MV-4-11 (cell line): ENCODE data around the gene ZNF436.
"Not testable (repeated sequence)": the region's sequence is repeated elsewhere in the genome, so short reads cannot be mapped to it uniquely, and the experiment has no call there.

ENCODE experiments used
- DNase-seq: peaks from one replicate; lab custom pipeline; 2025; lab: John Stamatoyannopoulos, UW

ZNF436 gene

GRCh38 chr1:23366598-23366997 lies 3.0 kb downstream of the ZNF436 start:
- DNase-seq: no peak

- no peak for DNase-seq
Measured at GRCh38 chr1:23366146-23366545, 3.5 kb downstream of the ZNF436 start.

DNA sequence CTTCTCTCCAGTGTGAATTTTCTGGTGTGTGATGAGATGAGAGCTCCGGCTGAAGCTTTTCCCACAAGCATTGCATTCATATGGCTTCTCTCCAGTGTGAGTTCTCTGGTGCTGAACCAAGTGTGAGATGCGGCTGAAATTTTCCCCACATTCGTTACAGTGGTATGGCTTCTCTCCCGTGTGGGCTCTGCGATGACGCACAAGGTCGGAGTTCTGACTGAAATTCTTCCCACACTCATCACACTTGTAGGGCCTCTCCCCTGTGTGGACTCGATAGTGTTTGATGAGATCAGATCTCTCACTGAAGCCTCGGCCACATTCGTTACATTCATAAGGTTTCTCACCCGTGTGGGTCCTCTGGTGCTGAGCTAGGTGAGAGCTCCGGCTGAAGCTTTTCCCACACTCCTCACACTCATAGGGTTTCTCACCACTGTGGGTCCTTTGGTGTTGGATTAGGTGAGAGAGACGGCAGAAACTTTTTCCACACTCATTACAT lies 7.4 kb downstream of the ZNF436 start:
- no peak for DNase-seq

- no peak for DNase-seq
Measured at GRCh38 chr1:23358310-23358875, 11.2 kb downstream of the ZNF436 start.

DNA sequence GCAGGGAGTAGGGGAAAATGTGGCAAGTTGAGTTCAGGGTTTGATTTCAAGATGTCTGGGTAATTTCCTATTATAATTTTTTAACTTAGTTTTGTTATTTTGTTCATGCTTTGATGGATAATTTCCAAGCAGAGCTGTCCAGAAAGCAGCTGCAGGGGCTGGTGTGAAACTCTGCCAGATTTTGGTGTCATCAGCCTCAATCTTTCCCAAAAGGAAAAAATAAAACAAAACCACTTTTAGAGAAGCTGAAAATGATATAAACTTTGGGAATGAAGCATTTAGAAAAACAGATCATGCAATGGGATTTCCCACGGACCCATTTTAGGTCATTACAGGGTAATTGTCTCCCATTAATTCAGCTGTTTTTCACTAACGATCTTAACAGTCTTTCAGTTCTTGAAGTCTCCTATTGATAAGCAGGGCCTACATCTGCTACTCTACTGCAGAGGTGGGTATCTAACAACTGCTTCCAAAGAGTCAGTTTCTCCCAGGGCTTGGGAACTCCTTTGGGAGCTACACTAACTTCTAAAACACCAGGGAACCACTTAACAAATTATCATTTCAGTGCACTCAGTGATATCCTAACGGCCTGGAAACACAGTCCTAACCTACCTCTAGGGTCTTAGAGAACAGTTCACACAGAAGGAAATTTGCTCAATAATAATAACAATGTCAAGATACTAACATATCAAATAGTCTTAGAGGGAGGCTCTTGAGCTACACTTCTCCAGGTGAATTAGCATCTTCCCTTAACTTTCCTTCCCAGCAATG lies 12.3 kb downstream of the ZNF436 start:
- DNase-seq: no peak

DNA sequence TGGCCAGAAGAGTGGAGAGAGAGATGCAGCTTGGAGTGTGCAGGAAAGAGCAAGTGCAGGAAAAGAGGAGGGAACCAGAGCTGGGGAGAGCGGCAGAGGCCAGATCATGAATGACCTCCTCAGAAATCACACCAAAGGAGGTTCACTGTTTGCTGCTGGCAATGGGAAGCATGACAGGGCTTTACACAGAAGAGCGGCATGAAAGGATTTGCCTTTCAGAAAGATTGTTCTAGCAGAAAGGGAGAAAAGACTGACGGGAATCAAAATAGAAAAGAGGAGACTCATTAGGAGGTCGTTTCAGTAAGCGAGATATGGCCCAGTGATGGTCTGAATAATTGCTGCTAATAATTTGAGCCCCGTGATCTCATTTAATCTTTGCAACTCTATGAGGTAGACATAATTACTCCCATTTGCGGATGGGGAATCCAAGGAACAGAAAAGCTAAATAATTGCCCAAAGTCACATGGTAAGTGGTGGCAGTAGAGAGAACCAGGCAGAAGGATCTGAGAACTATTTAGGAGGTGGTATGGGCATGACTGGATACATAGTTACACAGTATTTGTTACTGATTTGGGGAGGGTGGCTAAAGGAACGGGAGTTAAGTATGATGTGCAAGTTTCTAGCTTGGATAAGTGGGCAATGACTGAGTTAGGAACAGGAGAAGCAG lies 13.0 kb downstream of the ZNF436 start:
- no peak for DNase-seq

DNA sequence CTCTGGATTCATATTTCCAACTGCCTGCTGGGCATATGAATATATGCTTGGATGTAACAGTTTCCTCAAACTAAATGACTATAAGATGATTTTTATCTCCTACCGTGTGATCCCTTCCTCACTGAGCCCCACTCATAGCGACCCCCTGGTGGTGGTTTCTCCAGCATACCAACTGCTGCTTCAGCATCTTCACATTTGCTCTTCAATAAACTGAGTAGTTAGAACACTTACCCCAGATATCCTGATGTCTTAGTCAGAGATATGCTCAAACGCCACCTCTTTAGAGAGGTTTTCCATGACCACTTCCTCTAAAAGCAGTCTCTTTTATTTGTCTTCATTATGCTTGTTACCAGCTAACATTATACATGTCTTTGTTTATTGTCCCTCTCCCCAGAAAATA lies 15.4 kb downstream of the ZNF436 start:
- peak; percentile 30 for DNase-seq

DNA sequence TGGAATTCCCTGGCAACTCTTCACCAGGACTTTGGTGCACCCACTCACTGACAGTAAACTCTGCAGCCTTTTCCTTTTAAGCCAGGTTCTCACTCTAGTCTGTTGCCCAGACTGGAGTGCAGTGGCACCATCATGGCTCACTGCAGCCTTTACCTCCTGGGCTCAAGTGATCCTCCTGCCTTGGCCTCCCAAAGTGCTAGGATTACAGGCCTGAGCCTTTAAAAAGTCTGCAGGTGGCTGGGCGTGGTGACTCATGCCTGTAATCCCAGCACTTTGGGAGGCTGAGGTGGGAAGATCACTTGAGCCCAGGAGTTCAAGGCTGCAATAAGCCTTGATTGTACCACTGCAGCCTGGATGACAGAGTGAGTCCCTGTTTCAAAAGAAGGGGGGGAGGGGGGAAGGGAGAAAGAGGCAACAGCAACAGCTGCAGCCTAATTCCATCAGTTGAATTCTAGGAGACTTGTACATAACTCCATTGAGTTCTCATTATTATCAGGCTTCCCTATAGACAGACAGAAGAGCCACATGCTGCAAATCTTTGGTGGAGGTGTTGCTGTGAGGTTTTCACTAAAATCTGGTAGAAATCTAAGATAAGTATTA lies 17.4 kb downstream of the ZNF436 start:
- no peak for DNase-seq

DNA sequence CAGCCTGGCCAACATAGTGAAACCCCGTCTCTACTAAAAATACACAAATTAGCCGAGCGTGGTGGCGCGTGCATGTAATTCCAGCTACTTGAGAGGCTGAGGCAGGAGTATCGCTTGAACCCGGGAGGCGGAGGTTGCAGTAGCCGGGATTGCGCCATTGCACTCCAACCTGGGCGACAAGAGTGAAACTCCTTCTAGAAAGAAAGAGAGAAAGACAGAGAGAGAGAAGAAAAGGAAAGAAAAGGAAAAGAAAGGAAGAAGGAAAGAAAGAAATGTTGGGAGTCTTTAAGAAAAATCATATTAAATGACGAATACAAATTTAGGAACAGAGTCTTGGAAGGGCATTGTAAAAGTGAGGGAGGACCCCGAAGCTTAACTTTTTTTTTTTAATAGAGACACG lies 23.7 kb downstream of the ZNF436 start:
- no peak for DNase-seq

- no peak for DNase-seq
Measured at GRCh38 chr1:23344987-23345472, 24.6 kb downstream of the ZNF436 start.

DNA sequence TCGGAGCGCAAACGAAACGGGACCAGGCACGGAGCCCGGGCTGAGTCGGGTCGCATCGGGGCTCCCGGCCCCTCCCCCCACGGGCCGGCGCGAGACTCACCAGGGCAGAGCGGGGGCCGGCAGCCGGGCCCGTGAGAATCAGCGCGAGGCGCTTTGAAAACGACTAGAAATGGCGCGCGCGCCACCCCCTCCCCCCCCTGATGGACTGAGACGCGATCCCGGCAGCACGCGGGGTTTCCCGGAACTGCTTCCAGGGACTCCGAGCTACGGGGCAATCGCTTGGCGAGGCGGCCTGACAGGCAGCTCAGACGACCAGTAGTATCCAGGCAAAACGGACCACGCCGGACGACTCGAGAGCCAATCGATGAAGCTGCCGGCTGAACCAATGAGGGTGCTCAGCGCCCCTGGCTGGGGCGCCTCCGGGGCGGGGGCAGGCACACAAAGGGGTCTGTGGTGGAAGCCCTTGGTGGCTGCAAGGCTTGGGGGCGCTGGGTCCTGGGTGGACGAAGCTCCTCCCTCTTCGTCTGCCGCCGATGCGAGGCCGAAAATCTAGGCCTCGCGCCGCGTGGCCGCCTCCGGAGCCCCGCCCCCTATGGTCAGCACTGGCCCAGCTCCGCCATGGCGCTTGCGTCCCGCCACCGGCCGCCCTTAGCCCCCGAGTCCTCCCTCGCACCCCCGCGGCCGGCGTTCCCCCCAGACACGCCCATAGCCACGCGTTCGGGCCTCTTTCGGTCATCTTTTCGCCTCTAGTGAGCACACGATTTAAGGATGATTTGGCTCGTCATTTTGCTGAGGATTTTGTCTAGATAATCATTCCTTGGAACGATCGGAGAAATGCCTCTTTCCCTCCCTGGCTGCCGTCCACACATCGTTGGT lies 25.3 kb downstream of the ZNF436 start, which contains the start of gene HNRNPR:
TSS of gene HNRNPR (minus strand) at position 174 of the 876 bp plus-strand sequence. CDS start 3,276 bp downstream, outside the sequence.
- DNase-seq: peak; percentile 99

GRCh38 chr1:23343221-23344110 lies 26.2 kb downstream of the ZNF436 start:
- no peak for DNase-seq

DNA sequence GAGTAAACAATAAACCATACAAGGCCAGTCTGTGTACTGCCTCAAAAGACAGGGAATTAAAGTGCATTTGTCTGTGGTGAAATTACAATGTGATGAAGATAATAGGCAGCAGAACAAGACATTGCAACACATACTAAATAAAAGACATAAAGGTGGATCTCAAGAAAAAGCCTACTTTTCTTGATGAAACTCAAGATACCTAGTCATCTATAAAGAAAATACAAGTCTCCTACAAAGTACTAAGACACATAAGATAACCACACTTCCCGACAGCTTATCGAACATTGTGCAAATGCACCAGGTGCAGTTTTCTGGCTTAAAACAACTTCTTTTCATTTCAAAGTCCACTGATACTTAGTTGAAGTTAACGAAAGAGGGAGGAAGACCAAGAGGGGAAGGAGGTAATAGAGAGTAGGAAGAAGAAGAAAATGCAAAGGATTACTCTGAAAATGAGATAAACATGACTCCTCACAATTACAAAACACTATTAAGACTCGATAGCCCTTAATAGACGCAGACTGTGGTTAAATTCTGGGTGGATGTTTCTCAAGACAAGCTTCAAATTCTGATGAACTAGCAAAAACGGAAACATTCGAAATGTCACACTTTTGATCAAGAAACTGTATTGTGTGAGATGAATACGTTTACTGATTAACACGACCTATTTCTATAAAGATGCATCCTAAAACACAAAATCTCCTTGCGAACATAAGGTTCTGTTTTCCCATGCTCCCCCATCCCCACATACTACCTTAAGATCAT lies 27.5 kb downstream of the ZNF436 start:
- no peak for DNase-seq

DNA sequence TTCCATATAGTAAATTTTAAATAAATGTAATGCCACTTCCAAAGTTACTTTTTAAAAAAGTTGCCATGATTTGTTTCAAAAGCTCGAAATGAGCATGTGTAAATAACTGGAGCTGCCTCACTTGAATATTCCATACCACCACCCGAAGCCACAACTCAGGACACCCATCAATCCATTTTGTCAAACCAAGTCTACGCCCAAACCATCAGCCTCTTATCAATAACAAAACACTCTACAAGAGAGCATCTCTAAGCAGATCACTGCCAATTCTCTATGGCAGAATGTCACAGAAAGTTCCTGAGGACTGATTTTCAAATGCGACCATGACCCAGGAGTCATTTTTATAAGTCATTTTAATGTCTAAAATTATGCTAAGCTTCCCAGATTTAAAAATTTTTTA lies 30.0 kb downstream of the ZNF436 start:
- no peak for DNase-seq

- DNase-seq: no peak
Measured at GRCh38 chr1:23337869-23338268, 31.8 kb downstream of the ZNF436 start.

GRCh38 chr1:23331713-23332112 lies 37.9 kb downstream of the ZNF436 start:
- DNase-seq: no peak

DNA sequence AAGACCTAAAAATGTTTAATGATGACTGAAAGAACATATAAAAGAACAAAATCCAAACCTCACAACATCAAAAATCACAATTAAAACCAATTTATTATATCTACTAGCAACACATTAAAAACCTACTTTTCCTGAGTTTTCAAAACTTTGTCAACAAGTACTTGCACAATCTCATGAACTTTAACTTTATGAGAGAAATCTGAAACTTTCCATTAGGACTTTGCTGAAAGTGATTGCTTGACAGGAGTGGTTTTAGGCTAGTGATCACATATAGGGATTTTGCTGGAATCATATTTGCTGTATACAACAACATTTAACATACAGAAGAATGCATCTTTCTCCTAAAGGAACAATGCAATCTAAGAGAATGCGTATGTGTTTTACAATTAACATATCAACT lies 38.8 kb downstream of the ZNF436 start:
- DNase-seq: no peak

- no peak for DNase-seq
Measured at GRCh38 chr1:23325393-23325792, 44.2 kb downstream of the ZNF436 start.

- no peak for DNase-seq
Measured at GRCh38 chr1:23322770-23323169, 46.9 kb downstream of the ZNF436 start.

DNA sequence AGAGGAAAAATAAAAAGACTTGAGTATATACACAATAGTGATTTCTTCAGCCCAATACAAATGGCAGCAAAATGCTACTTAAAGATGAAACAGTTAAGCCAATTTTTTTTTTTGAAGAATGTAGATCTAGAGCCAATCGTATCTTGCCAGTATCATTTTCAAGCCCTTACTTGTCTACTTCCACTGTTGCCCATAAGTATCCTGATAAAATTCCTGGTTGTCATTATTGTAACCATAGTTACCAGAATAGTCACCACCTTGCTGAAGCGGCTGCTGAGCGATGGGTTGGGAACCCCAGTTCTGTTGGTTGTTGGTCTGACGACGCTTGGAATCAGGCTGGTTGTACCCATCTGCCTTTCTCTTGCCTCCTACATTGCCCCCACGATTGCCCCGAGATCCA lies 59.4 kb downstream of the ZNF436 start:
- not testable (repeated sequence) for DNase-seq
